PFSK-1 (cell line): ENCODE data around the gene INSM1.

Experiments
- FOXP2 ChIP-seq: optimal IDR thresholded peaks from 2 replicates; pipeline ENCODE3; 2011; ENCODE audit warnings: borderline replicate concordance, control low read depth, inconsistent platforms; ENCODE audit not compliant: insufficient read depth; ENCODE audit errors: extremely low read length, extremely low read depth
- POLR2AphosphoS5 ChIP-seq: IDR thresholded peaks from 2 replicates; pipeline ENCODE4 v1.6.1; 2012; ENCODE audit warnings: low read depth, mild to moderate bottlenecking, control low read depth, low read length, moderate library complexity
- REST ChIP-seq, 2 experiments: IDR thresholded peaks; 2 replicates each; pipeline versions ENCODE4 v1.6.1 to v1.8.0; 2011 to 2012; ENCODE audit warnings: low read depth in 2 of 2, low read length in 2 of 2, control low read depth in 1 of 2, inconsistent platforms in 1 of 2, mild to moderate bottlenecking in 1 of 2, moderate library complexity in 1 of 2; ENCODE audit not compliant: insufficient read depth in 1 of 2
- SIN3A ChIP-seq: IDR thresholded peaks from 2 replicates; pipeline ENCODE4 v1.6.1; 2012; ENCODE audit warnings: mild to moderate bottlenecking, low read length, moderate library complexity, borderline replicate concordance; ENCODE audit not compliant: insufficient read depth
- TAF1 ChIP-seq: IDR thresholded peaks from 2 replicates; pipeline ENCODE4 v1.6.1; 2012; ENCODE audit warnings: low read length, control low read depth, borderline replicate concordance; ENCODE audit not compliant: insufficient read depth

Gene INSM1

GRCh38 chr20:20338133-20338730 lies 29.7 kb upstream of the INSM1 start:
- TF ChIP-seq TAF1 (no peak), SIN3A (no peak)

- TF ChIP-seq SIN3A (no peak), POLR2AphosphoS5 (no peak), FOXP2 (no peak), TAF1 (no peak), REST (IDR thresholded peaks at IDR 0.05; ENCODE audit: insufficient read depth in 1 of 2, low read depth in 2 of 2, low read length in 2 of 2) (no peak)
Measured at GRCh38 chr20:20340443-20340842, 27.5 kb upstream of the INSM1 start.

- no peak for TF ChIP-seq POLR2AphosphoS5
- TF ChIP-seq SIN3A = no peak
- no peak for TF ChIP-seq REST (IDR thresholded peaks at IDR 0.05; ENCODE audit: insufficient read depth in 1 of 2, low read depth in 2 of 2, low read length in 2 of 2)
- no peak for TF ChIP-seq FOXP2
- TF ChIP-seq TAF1 = no peak
Measured at GRCh38 chr20:20341371-20341770, 26.5 kb upstream of the INSM1 start.

- TF ChIP-seq POLR2AphosphoS5 (no peak), REST (IDR thresholded peaks at IDR 0.05; ENCODE audit: insufficient read depth in 1 of 2, low read depth in 2 of 2, low read length in 2 of 2) (no peak)
Measured at GRCh38 chr20:20342066-20342465, 25.8 kb upstream of the INSM1 start.

- TF ChIP-seq REST (IDR thresholded peaks at IDR 0.05; ENCODE audit: insufficient read depth in 1 of 2, low read depth in 2 of 2, low read length in 2 of 2) (no peak), POLR2AphosphoS5 (no peak), TAF1 (no peak), FOXP2 (no peak), SIN3A (no peak)
Measured at GRCh38 chr20:20343932-20344331, 24.0 kb upstream of the INSM1 start.
